ENCODE measurements around the gene NASP. TPM values are rescaled to one million over a fixed set of nuclear protein-coding genes. Genes with fewer than 3 reads are reported as not detected.
A peak's percentile ranks its signal among the peaks of the same experiment; 100 is the strongest.

NASP gene
- total and polyA plus RNA-seq, 2 experiments from 2014 or later = 294 to 1,039 TPM

- Mint-ChIP-seq H3K36me3 (ENCODE audit: low read depth) (peaks cover 61% of the 10 kb centered on the region), H3K4me1 (peaks cover 30% of the 10 kb centered on the region), H3K27me3 (ENCODE audit: insufficient read depth, low read depth, poor library complexity) (peaks cover 4% of the 10 kb centered on the region), H3K9me3 (no peaks in the 10 kb centered on the region), H3K27ac (no peak overlapping the region), H3K4me3 (no peak overlapping the region)
- Histone ChIP-seq H3K9me2 (ENCODE audit: insufficient read depth) (no peaks in the 10 kb centered on the region), H3F3A (replicated peaks; ENCODE audit: low read depth) (peaks cover 47% of the 10 kb centered on the region), H3K36me3 (ENCODE audit: insufficient read depth) (peaks cover 36% of the 10 kb centered on the region), H2AFZ (no peak overlapping the region), H3K4me1 (ENCODE audit: insufficient read depth) (peaks cover 26% of the 10 kb centered on the region), H3K4me2 (no peak overlapping the region), H3K27me3 (ENCODE audit: insufficient read depth) (no peaks in the 10 kb centered on the region), H3K79me2 (replicated peaks; ENCODE audit: insufficient read depth) (peaks cover 9% of the 10 kb centered on the region; the same call in 1 of the 2 replicates), H3K27ac (ENCODE audit: low read depth) (peak overlapping the region; percentile 34; the same call in 1 of the 2 replicates), H4K20me1 (replicated peaks; ENCODE audit: insufficient read depth) (peaks cover 16% of the 10 kb centered on the region), H3K4me3 (no peak overlapping the region)
- DNase-seq (ENCODE audit: low spot score) (no peak), ATAC-seq (no peak)
- TF ChIP-seq EZH2 (IDR thresholded peaks at IDR 0.05; ENCODE audit: low read depth, unreplicated experiment) (no peak), REST (IDR thresholded peaks at IDR 0.05; ENCODE audit: unreplicated experiment) (no peak), JUNB (IDR thresholded peaks at IDR 0.05; ENCODE audit: unreplicated experiment) (no peak), STAT1 (IDR thresholded peaks at IDR 0.05; ENCODE audit: unreplicated experiment) (no peak)
- TF ChIP-seq, protein P1, sequence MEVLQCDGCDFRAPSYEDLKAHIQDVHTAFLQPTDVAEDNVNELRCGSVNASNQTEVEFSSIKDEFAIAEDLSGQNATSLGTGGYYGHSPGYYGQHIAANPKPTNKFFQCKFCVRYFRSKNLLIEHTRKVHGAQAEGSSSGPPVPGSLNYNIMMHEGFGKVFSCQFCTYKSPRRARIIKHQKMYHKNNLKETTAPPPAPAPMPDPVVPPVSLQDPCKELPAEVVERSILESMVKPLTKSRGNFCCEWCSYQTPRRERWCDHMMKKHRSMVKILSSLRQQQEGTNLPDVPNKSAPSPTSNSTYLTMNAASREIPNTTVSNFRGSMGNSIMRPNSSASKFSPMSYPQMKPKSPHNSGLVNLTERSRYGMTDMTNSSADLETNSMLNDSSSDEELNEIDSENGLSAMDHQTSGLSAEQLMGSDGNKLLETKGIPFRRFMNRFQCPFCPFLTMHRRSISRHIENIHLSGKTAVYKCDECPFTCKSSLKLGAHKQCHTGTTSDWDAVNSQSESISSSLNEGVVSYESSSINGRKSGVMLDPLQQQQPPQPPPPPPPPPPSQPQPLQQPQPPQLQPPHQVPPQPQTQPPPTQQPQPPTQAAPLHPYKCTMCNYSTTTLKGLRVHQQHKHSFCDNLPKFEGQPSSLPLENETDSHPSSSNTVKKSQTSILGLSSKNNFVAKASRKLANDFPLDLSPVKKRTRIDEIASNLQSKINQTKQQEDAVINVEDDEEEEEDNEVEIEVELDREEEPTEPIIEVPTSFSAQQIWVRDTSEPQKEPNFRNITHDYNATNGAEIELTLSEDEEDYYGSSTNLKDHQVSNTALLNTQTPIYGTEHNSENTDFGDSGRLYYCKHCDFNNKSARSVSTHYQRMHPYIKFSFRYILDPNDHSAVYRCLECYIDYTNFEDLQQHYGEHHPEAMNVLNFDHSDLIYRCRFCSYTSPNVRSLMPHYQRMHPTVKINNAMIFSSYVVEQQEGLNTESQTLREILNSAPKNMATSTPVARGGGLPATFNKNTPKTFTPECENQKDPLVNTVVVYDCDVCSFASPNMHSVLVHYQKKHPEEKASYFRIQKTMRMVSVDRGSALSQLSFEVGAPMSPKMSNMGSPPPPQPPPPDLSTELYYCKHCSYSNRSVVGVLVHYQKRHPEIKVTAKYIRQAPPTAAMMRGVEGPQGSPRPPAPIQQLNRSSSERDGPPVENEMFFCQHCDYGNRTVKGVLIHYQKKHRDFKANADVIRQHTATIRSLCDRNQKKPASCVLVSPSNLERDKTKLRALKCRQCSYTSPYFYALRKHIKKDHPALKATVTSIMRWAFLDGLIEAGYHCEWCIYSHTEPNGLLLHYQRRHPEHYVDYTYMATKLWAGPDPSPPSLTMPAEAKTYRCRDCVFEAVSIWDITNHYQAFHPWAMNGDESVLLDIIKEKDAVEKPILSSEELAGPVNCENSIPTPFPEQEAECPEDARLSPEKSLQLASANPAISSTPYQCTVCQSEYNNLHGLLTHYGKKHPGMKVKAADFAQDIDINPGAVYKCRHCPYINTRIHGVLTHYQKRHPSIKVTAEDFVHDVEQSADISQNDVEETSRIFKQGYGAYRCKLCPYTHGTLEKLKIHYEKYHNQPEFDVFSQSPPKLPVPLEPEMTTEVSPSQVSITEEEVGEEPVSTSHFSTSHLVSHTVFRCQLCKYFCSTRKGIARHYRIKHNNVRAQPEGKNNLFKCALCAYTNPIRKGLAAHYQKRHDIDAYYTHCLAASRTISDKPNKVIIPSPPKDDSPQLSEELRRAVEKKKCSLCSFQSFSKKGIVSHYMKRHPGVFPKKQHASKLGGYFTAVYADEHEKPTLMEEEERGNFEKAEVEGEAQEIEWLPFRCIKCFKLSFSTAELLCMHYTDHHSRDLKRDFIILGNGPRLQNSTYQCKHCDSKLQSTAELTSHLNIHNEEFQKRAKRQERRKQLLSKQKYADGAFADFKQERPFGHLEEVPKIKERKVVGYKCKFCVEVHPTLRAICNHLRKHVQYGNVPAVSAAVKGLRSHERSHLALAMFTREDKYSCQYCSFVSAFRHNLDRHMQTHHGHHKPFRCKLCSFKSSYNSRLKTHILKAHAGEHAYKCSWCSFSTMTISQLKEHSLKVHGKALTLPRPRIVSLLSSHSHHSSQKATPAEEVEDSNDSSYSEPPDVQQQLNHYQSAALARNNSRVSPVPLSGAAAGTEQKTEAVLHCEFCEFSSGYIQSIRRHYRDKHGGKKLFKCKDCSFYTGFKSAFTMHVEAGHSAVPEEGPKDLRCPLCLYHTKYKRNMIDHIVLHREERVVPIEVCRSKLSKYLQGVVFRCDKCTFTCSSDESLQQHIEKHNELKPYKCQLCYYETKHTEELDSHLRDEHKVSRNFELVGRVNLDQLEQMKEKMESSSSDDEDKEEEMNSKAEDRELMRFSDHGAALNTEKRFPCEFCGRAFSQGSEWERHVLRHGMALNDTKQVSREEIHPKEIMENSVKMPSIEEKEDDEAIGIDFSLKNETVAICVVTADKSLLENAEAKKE (CRISPR knock-in tag; IDR thresholded peaks at IDR 0.05) = no peak
- TF ChIP-seq, protein P2, sequence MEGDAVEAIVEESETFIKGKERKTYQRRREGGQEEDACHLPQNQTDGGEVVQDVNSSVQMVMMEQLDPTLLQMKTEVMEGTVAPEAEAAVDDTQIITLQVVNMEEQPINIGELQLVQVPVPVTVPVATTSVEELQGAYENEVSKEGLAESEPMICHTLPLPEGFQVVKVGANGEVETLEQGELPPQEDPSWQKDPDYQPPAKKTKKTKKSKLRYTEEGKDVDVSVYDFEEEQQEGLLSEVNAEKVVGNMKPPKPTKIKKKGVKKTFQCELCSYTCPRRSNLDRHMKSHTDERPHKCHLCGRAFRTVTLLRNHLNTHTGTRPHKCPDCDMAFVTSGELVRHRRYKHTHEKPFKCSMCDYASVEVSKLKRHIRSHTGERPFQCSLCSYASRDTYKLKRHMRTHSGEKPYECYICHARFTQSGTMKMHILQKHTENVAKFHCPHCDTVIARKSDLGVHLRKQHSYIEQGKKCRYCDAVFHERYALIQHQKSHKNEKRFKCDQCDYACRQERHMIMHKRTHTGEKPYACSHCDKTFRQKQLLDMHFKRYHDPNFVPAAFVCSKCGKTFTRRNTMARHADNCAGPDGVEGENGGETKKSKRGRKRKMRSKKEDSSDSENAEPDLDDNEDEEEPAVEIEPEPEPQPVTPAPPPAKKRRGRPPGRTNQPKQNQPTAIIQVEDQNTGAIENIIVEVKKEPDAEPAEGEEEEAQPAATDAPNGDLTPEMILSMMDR (conservative IDR thresholded peaks at IDR 0.05; ENCODE audit: low read depth in 2 of 2) = no peak
Observed at GRCh38 chr1:45570631-45571030, 13.2 kb upstream of the NASP start.
